ENCODE data around the gene ZNF536. TPM values are rescaled to one million over a fixed set of nuclear protein-coding genes. Genes with fewer than 3 reads are reported as not detected.

ZNF536 gene
- total and polyA plus RNA-seq, 10 of the 15 experiments (the other 5 are each of a cell fraction or from before 2014, with no cell fraction given) = not detected

GRCh38 chr19:30338041-30338456 is 34.1 kb upstream of the ZNF536 start (continued):
- no peak for TF ChIP-seq ELK1 (IDR thresholded peaks at IDR 0.05; ENCODE audit: low read depth, low read length)
- TF ChIP-seq E2F4 (IDR thresholded peaks at IDR 0.05; ENCODE audit: low read depth, low read length) = no peak
- no peak for TF ChIP-seq ZBED1 (IDR thresholded peaks at IDR 0.05; ENCODE audit: borderline replicate concordance)
- TF ChIP-seq RELB (IDR thresholded peaks at IDR 0.05; ENCODE audit: low read depth) = no peak
- TF ChIP-seq ETV6 (conservative IDR thresholded peaks at IDR 0.05 in 1 of 2, IDR thresholded peaks at IDR 0.05 in 1 of 2; ENCODE audit: borderline replicate concordance in 1 of 2, low read depth in 1 of 2) = no peak
- no peak for TF ChIP-seq POLR2A (IDR thresholded peaks at IDR 0.05; ENCODE audit: low read depth, low read length)
- TF ChIP-seq EZH2 (IDR thresholded peaks at IDR 0.05; ENCODE audit: borderline replicate concordance, control insufficient read depth, low read depth, low read length) = no peak
- no peak for TF ChIP-seq BCL11A (IDR thresholded peaks at IDR 0.05; ENCODE audit: low read depth, low read length)
- no peak for TF ChIP-seq POLR2AphosphoS2 (IDR thresholded peaks at IDR 0.05; ENCODE audit: low read depth, low read length)
- TF ChIP-seq TARDBP (IDR thresholded peaks at IDR 0.05; ENCODE audit: borderline replicate concordance) = no peak
